HG03469 (cell line): ENCODE results near the gene CEP83.
"Not testable (repeated sequence)": the region's sequence is repeated elsewhere in the genome, so short reads cannot be mapped to it uniquely, and the experiment has no call there.

Experiments used
- ATAC-seq: cut with Tn5 transposase; IDR thresholded peaks from one replicate; pipeline ENCODE4 v1.9.1; 2021; ENCODE audit warnings: mild to moderate bottlenecking, moderate library complexity, moderate number of reproducible peaks; ENCODE audit not compliant: unreplicated experiment

The CEP83 gene

GRCh38 chr12:94435511-94435927, 24.1 kb downstream of the CEP83 start:
- ATAC-seq, result no peak

DNA sequence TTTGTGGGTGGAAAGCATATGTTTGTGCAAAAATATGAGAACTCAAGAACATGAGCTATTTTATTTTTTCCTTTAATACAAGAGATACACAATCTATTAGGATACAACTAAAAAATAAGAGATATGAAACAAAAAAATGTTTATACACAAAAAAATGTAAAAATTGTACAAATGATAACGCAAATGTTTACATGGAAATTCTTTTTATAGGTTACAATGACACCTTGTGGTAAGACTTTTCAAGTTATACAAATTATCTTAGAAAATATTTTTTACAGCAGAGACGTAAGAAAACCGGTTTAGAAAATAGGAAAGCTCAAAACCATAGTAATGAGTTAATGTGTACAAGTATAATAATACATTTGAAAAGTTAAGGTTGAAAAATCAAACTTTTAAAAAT, 25.5 kb downstream of the CEP83 start:
- ATAC-seq, result no peak

DNA sequence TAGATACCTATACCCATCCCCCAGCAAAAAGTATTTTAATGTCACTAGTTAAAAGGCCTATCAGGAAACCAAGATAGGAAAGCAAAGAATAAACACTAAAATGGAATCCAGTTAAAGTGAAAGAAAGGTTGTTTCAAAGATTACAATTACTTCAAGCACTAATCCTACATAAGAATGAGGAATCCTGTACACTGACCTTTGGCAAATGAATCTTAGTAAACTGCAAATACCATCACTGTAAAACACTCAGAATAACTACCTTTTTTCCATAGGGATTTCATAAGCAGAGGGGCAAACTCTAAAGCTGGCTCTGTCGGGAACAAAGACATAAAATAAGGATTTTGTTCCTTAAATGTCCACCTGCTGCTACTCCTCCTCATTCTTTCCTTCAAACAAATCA, 25.9 kb downstream of the CEP83 start:
- no peak for ATAC-seq

- ATAC-seq, result no peak
Observed at GRCh38 chr12:94430304-94430703, 29.4 kb downstream of the CEP83 start.

GRCh38 chr12:94429633-94430032, 30.0 kb downstream of the CEP83 start:
- no peak for ATAC-seq

GRCh38 chr12:94429191-94429590, 30.5 kb downstream of the CEP83 start:
- no peak for ATAC-seq

GRCh38 chr12:94427501-94428381, 31.9 kb downstream of the CEP83 start:
- ATAC-seq, result no peak

DNA sequence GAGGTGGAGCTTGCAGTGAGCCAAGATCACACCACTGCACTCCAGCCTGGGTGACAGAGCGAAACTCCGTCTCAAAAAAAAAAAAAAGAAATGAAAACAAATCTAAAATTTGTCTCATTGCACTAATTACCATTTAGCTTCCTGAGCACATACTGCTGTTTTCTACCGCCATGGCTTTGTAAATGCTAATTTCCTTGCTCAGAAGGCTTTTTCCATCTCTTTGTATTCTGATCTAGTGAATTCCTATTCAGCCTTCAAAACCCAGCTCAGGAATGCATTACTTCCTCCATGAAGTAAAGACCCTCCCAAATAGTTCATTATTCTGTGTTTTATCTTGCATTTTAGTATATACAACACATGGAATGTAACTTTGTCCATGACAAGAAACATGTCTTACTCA, 33.6 kb downstream of the CEP83 start:
- no peak for ATAC-seq

DNA sequence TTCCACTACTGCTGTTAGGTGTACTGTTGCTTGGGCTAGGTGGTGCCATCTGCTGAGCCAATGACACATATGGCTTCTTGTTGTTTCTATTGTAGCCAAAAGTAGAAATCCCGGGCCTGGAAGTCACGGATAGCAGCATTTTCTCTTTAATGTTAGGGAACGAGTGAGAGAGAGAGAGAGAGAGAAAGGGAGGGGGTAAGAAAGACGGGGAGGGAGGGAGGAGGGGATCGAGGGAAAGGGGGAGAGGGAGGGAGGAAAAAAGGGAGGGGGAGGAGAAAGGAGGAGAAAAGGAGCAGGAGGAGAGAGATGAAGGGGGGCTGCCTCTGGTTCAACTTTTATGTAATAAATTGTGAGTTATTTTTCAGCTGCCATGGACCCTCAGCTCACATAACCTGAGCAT, 34.8 kb downstream of the CEP83 start:
- ATAC-seq, result not testable (repeated sequence)

- ATAC-seq, result no peak
Observed at GRCh38 chr12:94421868-94422740, 37.6 kb downstream of the CEP83 start.

- no peak for ATAC-seq
Observed at GRCh38 chr12:94418517-94418916, 41.1 kb downstream of the CEP83 start.

DNA sequence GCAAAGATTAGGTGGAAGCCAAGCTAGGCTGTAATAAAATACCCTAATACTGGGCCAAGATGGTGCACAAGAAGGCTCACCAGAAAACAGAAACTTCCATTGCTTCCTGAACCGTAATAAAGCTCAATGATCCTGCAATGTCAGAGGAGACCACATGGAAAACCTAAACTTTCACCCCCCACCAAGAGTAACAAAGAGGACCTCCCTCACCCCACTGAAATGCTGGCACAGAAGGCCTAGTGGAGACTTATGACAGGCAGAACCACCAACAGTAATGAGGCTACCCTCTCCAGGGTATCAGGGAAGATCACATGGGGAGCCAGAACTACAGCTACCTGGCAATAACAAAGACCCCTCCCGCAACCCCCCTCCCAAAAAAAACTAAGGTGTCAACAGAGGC, 43.1 kb downstream of the CEP83 start:
- ATAC-seq, result no peak

DNA sequence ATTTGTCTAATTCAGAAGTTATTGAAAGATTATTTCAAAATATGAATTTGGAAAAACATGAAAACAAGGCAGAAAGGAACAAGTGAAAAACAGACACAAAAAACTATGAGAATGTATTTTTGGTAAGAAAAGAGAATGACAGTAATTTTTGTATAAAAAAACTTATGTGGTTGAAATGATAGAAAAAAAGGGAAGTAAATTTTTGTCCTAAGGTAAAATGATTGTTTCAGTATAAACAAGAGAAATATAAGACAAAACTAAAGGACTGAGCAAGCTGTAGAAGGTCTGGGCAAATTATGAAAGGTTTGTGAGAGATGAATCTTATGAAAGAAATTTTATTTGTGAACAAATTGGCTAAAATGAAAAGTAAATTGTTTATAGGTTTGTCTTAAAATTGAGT, 44.6 kb downstream of the CEP83 start:
- ATAC-seq, result no peak

GRCh38 chr12:94405413-94406116, 54.1 kb downstream of the CEP83 start:
- no peak for ATAC-seq

DNA sequence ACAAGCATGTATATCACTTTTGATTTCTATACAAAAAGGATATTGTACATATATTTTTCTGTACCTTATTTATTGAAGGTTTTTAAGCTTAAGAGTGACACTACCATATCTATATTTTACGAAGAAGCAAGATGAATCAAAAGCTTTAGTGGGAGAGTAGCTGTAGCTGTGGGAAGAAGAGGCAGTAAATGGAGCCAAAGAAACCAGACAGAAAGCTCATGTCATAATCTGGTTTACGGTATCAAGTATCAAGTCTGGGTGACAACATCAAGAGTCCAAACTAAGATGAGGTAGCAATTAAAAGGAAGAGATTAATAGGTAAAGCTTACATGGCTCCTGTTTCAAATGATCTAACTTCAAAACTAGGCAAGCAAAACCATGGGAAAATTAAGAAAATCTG, 54.8 kb downstream of the CEP83 start:
- no peak for ATAC-seq

DNA sequence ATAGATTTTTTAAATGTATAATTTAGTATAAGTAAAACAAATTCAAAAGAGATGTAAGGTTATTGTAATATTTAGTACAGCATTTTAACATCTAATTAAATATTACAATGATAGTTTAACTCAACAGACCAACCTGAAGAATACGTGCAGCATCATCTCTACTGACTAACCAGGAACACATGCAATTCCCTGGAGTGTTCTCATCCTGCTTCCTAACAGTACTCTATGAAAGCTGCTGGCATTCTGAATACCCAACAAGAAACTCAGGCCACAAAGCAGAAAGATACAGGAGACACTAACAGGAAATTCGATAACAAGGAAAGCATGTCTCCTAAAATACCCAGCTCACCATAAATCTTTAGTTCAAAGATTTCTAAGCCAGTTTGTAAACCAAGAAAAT, 58.3 kb downstream of the CEP83 start:
- no peak for ATAC-seq

GRCh38 chr12:94398685-94399084, 61.0 kb downstream of the CEP83 start:
- ATAC-seq, result not testable (repeated sequence)

- ATAC-seq, result no peak
Observed at GRCh38 chr12:94397401-94397800, 62.3 kb downstream of the CEP83 start.

- not testable (repeated sequence) for ATAC-seq
Observed at GRCh38 chr12:94396014-94396413, 63.7 kb downstream of the CEP83 start.

GRCh38 chr12:94390130-94390485, 69.6 kb downstream of the CEP83 start:
- ATAC-seq, result no peak

DNA sequence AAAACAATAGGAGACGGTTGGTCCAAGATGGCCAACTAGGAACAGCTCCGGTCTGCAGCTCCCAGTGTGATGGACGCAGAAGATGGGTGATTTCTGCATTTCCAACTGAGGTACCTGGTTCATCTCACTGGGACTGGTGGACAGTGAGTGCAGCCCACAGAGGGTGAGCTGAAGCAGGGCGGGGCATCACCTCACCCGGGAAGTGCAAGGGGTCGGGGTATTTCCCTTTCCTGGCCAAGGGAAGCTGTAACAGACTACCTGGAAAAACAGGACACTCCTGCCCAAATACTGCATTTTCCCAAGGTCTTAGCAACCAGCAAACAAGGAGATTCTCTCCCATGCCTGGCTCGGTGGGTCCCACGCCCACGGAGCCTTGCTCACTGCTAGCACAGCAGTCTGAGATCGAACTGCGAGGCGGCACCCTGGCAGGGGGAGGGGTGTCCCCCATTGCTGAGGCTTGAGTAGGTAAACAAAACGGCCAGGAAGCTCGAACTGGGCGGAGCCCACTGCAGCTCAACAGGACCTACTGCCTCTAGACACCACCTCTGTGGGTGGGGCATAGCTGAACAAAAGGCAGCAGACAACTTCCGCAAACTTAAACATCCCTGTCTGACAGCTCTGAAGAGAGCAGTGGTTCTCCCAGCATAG, 70.1 kb downstream of the CEP83 start:
- not testable (repeated sequence) for ATAC-seq
